A673 (cell line): ENCODE results near the gene PARD6B. TPM values are rescaled to one million over a fixed set of nuclear protein-coding genes. Genes with fewer than 3 reads are reported as not detected.
"Not testable (repeated sequence)": the region's sequence is repeated elsewhere in the genome, so short reads cannot be mapped to it uniquely, and the experiment has no call there.

Experiments
- BruUV-seq: library from RNA; stranded (reverse); fragments of 400-500 nt; replicated peaks from 2 replicates; lab custom pipeline; 2021; lab: Mats Ljungman, UMichigan
- CTCF ChIA-PET: fragments of 300-600 bp; sonication (Branson Sonifier 250); formaldehyde crosslinking; loops from one replicate; lab custom pipeline; 2022; ENCODE audit warnings: antibody characterized with exemption; lab: Charles Lee
- POLR2A ChIA-PET: fragments of 300-600 bp; sonication (Branson Sonifier 250); formaldehyde crosslinking; loops from one replicate; lab custom pipeline; 2022; ENCODE audit warnings: antibody characterized with exemption; ENCODE audit not compliant: low non-redundant PET; lab: Charles Lee
- DNase-seq: peaks from one replicate; pipeline ENCODE4 v3.0.0-alpha.2; 2015; ENCODE audit warnings: low spot score
- H3K27ac ChIP-seq: fragments of 200-600 bp; sonication (generic); 2 replicates; pipeline ENCODE4 v1.5.1; 2016; ENCODE audit warnings: mixed run types, low read depth, mild to moderate bottlenecking, mixed read lengths, antibody characterized with exemption, low read length; ENCODE audit not compliant: poor library complexity, severe bottlenecking
- H3K27me3 ChIP-seq: fragments of 200-600 bp; sonication (generic); replicated peaks from 2 replicates; pipeline ENCODE4 v1.6.1; 2017; ENCODE audit warnings: mixed run types, low read depth, mild to moderate bottlenecking, mixed read lengths, antibody characterized with exemption, low read length; ENCODE audit not compliant: insufficient read depth, poor library complexity
- H3K36me3 ChIP-seq: fragments of 200-600 bp; sonication (generic); 2 replicates; pipeline ENCODE4 v1.6.1; 2016; ENCODE audit warnings: mixed run types, mild to moderate bottlenecking, mixed read lengths, antibody characterized with exemption, low read length; ENCODE audit not compliant: insufficient read depth, poor library complexity, severe bottlenecking
- H3K4me1 ChIP-seq: fragments of 200-600 bp; sonication (generic); 2 replicates; pipeline ENCODE4 v1.6.1; 2017; ENCODE audit warnings: mixed run types, mild to moderate bottlenecking, mixed read lengths, antibody characterized with exemption, low read length; ENCODE audit not compliant: insufficient read depth, poor library complexity, severe bottlenecking
- H3K4me3 ChIP-seq: fragments of 200-600 bp; sonication (generic); 2 replicates; pipeline ENCODE4 v1.5.1; 2016; ENCODE audit warnings: low read depth, mixed run types, mild to moderate bottlenecking, mixed read lengths, low read length; ENCODE audit not compliant: poor library complexity, severe bottlenecking
- H3K9me3 ChIP-seq: fragments of 200-600 bp; sonication (generic); 2 replicates; pipeline ENCODE4 v1.6.1; 2016; ENCODE audit warnings: mixed run types, low read depth, mild to moderate bottlenecking, mixed read lengths, antibody characterized with exemption, low read length; ENCODE audit not compliant: poor library complexity, severe bottlenecking
- EZH2 ChIP-seq: fragments of 200-600 bp; sonication (generic); IDR thresholded peaks from 2 replicates; pipeline ENCODE4 v1.6.1; 2017; ENCODE audit warnings: borderline replicate concordance, low read depth, mild to moderate bottlenecking, mixed read lengths, antibody characterized with exemption, low read length; ENCODE audit not compliant: poor library complexity, severe bottlenecking
- intact Hi-C: fragments of 100-400 bp; cut with micrococcal nuclease; formaldehyde crosslinking; loops from one replicate; pipeline ENCODE4 v1.10.0; 2022; ENCODE audit not compliant: unreplicated experiment
- total RNA-seq: library from RNA; stranded (reverse); gene quantifications from 2 replicates; pipeline ENCODE4 v1.2.3, GENCODE V29; 2021
- TF ChIP-seq, protein P1 (sequence below): fragments of 300-800, 200-600 bp; sonication (generic); conservative IDR thresholded peaks from 2 replicates; pipeline ENCODE4 v1.5.1; 2017; ENCODE audit warnings: low read depth, mild to moderate bottlenecking, antibody characterized with exemption, low read length, moderate library complexity, mixed read lengths

Gene PARD6B
- total RNA-seq, 1 experiment from 2014 or later = 28.1 TPM

DNA sequence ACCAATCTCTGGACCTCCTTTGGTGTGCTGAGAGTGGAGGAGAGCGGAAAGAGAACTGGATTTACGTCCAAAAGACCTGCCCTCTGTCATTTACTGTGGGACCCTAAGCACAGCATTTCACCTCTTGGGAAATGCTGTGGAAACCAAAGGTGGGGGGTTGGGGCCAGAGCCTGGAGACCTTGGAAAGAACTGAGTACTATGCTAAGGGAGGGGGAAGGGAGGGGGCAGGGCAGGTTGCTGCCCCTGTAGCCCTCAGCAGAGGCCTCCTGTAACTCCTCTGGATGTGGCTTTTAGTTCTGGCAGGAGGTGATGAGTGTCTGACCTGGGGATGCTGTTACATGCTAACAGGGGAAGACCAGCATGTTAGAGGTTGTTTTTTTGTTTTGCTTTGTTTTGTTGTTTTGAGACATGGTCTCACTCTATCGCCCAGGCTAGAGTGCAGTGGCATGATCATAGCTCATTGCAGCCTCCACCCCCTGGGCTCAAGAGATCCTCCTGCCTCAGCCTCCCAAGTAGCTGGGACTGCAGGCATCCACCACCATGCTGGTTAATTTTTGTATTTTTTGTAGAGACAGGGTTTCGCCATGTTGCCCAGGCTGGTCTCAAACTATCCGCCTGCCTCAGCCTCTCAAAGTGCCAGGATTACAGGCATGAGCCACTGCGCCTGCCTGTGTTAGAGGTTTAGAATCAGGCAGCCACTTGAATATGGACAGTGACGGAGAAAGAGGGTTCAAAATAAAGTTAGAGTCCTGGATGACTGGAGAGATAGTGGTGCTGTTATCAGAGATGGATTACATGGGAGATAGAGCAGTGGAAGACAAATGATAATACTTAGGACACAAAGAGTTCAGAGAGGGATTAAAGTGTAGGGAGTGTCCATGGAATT lies 18.4 kb upstream of the PARD6B start:
- ChIA-PET POLR2A (no interaction called here), CTCF (interaction anchor here (0.5 to 1.5 kb wide), 5 partner anchors 21 to 738 kb away, joined by 3 to 9 read pairs (median 5); no protein-coding TSS in a partner anchor)
- Histone ChIP-seq H3K27ac (no peak overlapping the region), H3K4me1 (peaks cover 5% of the 10 kb centered on the region), H3K4me3 (no peak overlapping the region), H3K27me3 (no peaks in the 10 kb centered on the region), H3K9me3 (no peaks in the 10 kb centered on the region), H3K36me3 (no peaks in the 10 kb centered on the region)
- no TSS peak for BruUV-seq
- intact Hi-C loops = no loop called here
- DNase-seq = no peak
- no peak for TF ChIP-seq EZH2
- TF ChIP-seq, protein P1, sequence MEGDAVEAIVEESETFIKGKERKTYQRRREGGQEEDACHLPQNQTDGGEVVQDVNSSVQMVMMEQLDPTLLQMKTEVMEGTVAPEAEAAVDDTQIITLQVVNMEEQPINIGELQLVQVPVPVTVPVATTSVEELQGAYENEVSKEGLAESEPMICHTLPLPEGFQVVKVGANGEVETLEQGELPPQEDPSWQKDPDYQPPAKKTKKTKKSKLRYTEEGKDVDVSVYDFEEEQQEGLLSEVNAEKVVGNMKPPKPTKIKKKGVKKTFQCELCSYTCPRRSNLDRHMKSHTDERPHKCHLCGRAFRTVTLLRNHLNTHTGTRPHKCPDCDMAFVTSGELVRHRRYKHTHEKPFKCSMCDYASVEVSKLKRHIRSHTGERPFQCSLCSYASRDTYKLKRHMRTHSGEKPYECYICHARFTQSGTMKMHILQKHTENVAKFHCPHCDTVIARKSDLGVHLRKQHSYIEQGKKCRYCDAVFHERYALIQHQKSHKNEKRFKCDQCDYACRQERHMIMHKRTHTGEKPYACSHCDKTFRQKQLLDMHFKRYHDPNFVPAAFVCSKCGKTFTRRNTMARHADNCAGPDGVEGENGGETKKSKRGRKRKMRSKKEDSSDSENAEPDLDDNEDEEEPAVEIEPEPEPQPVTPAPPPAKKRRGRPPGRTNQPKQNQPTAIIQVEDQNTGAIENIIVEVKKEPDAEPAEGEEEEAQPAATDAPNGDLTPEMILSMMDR = no peak

DNA sequence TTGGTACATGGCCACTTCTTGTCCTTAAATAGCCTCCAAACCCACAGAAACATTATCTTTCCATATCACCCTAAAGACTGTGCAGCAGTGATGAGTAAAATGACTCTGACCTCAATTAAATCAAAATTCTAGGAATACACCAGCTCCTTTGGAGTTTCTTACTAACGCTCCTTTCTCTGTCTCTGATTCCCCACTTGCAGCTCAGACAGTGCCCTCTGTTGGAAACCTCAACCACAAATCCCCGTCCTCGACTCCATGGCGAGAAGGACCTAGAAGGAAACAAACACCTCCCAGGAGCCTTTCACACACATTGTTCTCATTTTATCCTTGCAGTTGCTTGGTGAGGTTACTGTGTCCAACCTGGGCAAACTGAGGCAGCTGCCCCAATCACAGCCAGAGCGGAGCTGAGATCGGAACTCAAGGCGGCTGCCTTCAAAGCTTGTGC lies 17.7 kb upstream of the PARD6B start:
- H3K4me1 ChIP-seq = peaks cover 12% of the 10 kb centered on the region
- no peak for TF ChIP-seq EZH2
- TF ChIP-seq, protein P1 = peak; percentile 73
- intact Hi-C loops = no loop called here
- H3K4me3 ChIP-seq = no peak overlapping the region
- DNase-seq = peak; percentile 56
- POLR2A ChIA-PET = no interaction called here
- BruUV-seq = no TSS peak
- H3K9me3 ChIP-seq = no peaks in the 10 kb centered on the region
- no peaks in the 10 kb centered on the region for H3K27me3 ChIP-seq
- H3K27ac ChIP-seq = no peak overlapping the region
- CTCF ChIA-PET = interaction anchor here (0.5 to 1.5 kb wide), 8 partner anchors 22 to 738 kb away, joined by 3 to 9 read pairs (median 5); no protein-coding TSS in a partner anchor
- no peaks in the 10 kb centered on the region for H3K36me3 ChIP-seq

DNA sequence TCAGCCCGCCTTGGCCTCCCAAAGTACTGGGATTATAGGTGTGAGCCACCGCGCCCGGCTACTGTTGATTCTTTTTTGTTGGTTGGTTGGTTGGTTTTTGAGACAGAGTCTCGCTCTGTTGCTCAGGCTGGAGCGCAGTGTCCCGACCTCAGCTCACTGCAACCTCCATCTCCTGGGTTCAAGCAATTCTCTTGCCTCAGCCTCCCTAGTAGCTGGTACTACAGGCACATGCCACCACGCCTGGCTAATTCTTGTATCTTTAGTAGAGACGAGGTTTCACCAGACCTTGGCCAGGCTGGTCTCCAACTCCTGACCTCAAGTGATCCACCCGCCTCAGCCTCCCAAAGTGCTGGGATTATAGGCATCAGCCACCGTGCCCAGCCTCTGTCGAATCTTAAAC lies 17.0 kb upstream of the PARD6B start:
- CTCF ChIA-PET = interaction anchor here (0.6 to 1.5 kb wide), 4 partner anchors 35 to 88 kb away, joined by 4 to 5 read pairs (median 5); no protein-coding TSS in a partner anchor
- intact Hi-C loops = not testable (repeated sequence)

More for the DNA sequence above, 17.0 kb upstream of the PARD6B start:
- H3K36me3 ChIP-seq, H3K27ac ChIP-seq, BruUV-seq, POLR2A ChIA-PET, H3K4me3 ChIP-seq, H3K9me3 ChIP-seq, H3K4me1 ChIP-seq, H3K27me3 ChIP-seq, DNase-seq: not testable (repeated sequence)
